IMR-90 (cell line): ENCODE data around the gene ITIH2. TPM values are rescaled to one million over a fixed set of nuclear protein-coding genes. Genes with fewer than 3 reads are reported as not detected.

Experiments used
- ATAC-seq: fragments of 200-7000 bp; cut with Tn5 transposase; 2 replicates; pipeline ENCODE4 v1.9.1; 2020; ENCODE audit warnings: low read depth, mild to moderate bottlenecking, moderate library complexity
- BruUV-seq: library from RNA; stranded (reverse); fragments of 400-500 nt; replicated peaks from 2 replicates; lab custom pipeline; 2021; lab: Mats Ljungman, UMichigan
- CTCF ChIA-PET: fragments of 300-600 bp; formaldehyde crosslinking; extraction: SDS; loops from one replicate; lab custom pipeline; 2021; ENCODE audit warnings: antibody characterized with exemption; lab: Yijun Ruan, JAX
- POLR2A ChIA-PET: fragments of 300-600 bp; sonication (Branson Sonifier 250); formaldehyde crosslinking; loops from one replicate; lab custom pipeline; 2022; ENCODE audit warnings: antibody characterized with exemption; ENCODE audit not compliant: unreplicated experiment; lab: Charles Lee
- DNase-seq: peaks from one replicate; pipeline ENCODE4 v3.0.0; 2013
- H2AFZ ChIP-seq: replicated peaks from 2 replicates; pipeline ENCODE3; 2013; ENCODE audit warnings: low read length, mild to moderate bottlenecking; ENCODE audit not compliant: poor library complexity
- H2AK5ac ChIP-seq: 2 replicates; pipeline ENCODE4 v1.6.1; 2013; ENCODE audit warnings: low read depth, low read length, inconsistent platforms
- H2AK9ac ChIP-seq: replicated peaks from 2 replicates; pipeline ENCODE3; 2013; ENCODE audit warnings: mild to moderate bottlenecking, low read depth, low read length, moderate library complexity; ENCODE audit not compliant: poor library complexity
- H2BK120ac ChIP-seq: 2 replicates; pipeline ENCODE4 v1.6.1; 2013; ENCODE audit warnings: low read depth, low read length, inconsistent platforms
- H2BK15ac ChIP-seq: 3 replicates; pipeline ENCODE4 v1.6.1; 2013; ENCODE audit warnings: low read depth, low read length, inconsistent platforms
- H2BK20ac ChIP-seq: 2 replicates; pipeline ENCODE4 v1.6.1; 2013; ENCODE audit warnings: low read depth, mild to moderate bottlenecking, inconsistent platforms, low read length, moderate library complexity
- H2BK5ac ChIP-seq: 2 replicates; pipeline ENCODE4 v1.6.1; 2013; ENCODE audit warnings: mild to moderate bottlenecking, low read depth, low read length, inconsistent platforms; ENCODE audit not compliant: poor library complexity, severe bottlenecking
- H3K14ac ChIP-seq: replicated peaks from 2 replicates; pipeline ENCODE4 v1.6.1; 2013; ENCODE audit warnings: low read depth, low read length, inconsistent platforms
- H3K18ac ChIP-seq: 2 replicates; pipeline ENCODE4 v1.6.1; 2013; ENCODE audit warnings: low read depth, low read length, control low read depth
- H3K23ac ChIP-seq: 2 replicates; pipeline ENCODE4 v1.6.1; 2013; ENCODE audit warnings: low read depth, low read length, inconsistent platforms
- H3K27ac ChIP-seq: 2 replicates; pipeline ENCODE4 v1.5.1; 2013; ENCODE audit warnings: mild to moderate bottlenecking, control low read depth, low read length; ENCODE audit not compliant: insufficient read depth
- H3K27me3 ChIP-seq: 2 replicates; pipeline ENCODE4 v1.6.1; 2013; ENCODE audit warnings: low read length; ENCODE audit not compliant: control insufficient read depth, insufficient read depth
- H3K36me3 ChIP-seq: 2 replicates; pipeline ENCODE4 v1.6.1; 2013; ENCODE audit warnings: low read length, mixed read lengths; ENCODE audit not compliant: control insufficient read depth, insufficient read depth
- H3K4ac ChIP-seq: 2 replicates; pipeline ENCODE4 v1.6.1; 2013; ENCODE audit warnings: low read depth, low read length, inconsistent platforms
- H3K4me1 ChIP-seq: 2 replicates; pipeline ENCODE4 v1.6.1; 2013; ENCODE audit warnings: low read length, mixed read lengths; ENCODE audit not compliant: control insufficient read depth, insufficient read depth
- H3K4me2 ChIP-seq: 2 replicates; pipeline ENCODE4 v1.6.1; 2013; ENCODE audit warnings: low read depth, mild to moderate bottlenecking, control low read depth, low read length, moderate library complexity
- H3K4me3 ChIP-seq: 2 replicates; pipeline ENCODE4 v1.5.1; 2013; ENCODE audit warnings: low read depth, mild to moderate bottlenecking, control low read depth, low read length, moderate library complexity; ENCODE audit not compliant: insufficient read depth
- H3K56ac ChIP-seq: 2 replicates; pipeline ENCODE4 v1.6.1; 2013; ENCODE audit warnings: low read length, inconsistent platforms; ENCODE audit not compliant: insufficient read depth; ENCODE audit errors: extremely low read depth
- H3K79me1 ChIP-seq, 2 experiments: 2 replicates each; pipeline ENCODE4 v1.6.1; 2013; ENCODE audit warnings: low read length in 2 of 2, inconsistent platforms in 1 of 2, low read depth in 1 of 2
- H3K9ac ChIP-seq: 2 replicates; pipeline ENCODE4 v1.6.1; 2013; ENCODE audit warnings: low read depth, low read length, control low read depth
- H3K9me1 ChIP-seq: 2 replicates; pipeline ENCODE4 v1.6.1; 2013; ENCODE audit warnings: low read length, inconsistent platforms; ENCODE audit not compliant: insufficient read depth
- H3K9me3 ChIP-seq: 2 replicates; pipeline ENCODE4 v1.6.1; 2013; ENCODE audit warnings: low read length; ENCODE audit not compliant: control insufficient read depth, insufficient read depth
- H4K20me1 ChIP-seq: 2 replicates; pipeline ENCODE4 v1.6.1; 2013; ENCODE audit warnings: low read length, inconsistent platforms; ENCODE audit not compliant: insufficient read depth
- H4K5ac ChIP-seq: 2 replicates; pipeline ENCODE4 v1.6.1; 2013; ENCODE audit warnings: mild to moderate bottlenecking, low read depth, low read length, control low read depth
- H4K8ac ChIP-seq, 2 experiments: 2 replicates each; pipeline ENCODE4 v1.6.1; 2013; ENCODE audit warnings: low read depth in 2 of 2, low read length in 2 of 2, control low read depth in 1 of 2, inconsistent platforms in 1 of 2
- H4K91ac ChIP-seq: 2 replicates; pipeline ENCODE4 v1.6.1; 2013; ENCODE audit warnings: low read depth, low read length, inconsistent platforms; ENCODE audit not compliant: insufficient read depth
- BHLHE40 ChIP-seq: fragments of 150-350 bp; IDR thresholded peaks from 2 replicates; pipeline ENCODE4 v1.6.1; 2016; ENCODE audit warnings: mild to moderate bottlenecking, low read depth, low read length
- CEBPB ChIP-seq: IDR thresholded peaks from 2 replicates; pipeline ENCODE4 v1.6.1; 2012; ENCODE audit warnings: low read depth, low read length, improper control_type of control experiment
- CHD1 ChIP-seq: IDR thresholded peaks from 2 replicates; pipeline ENCODE4 v1.6.1; 2012; ENCODE audit warnings: low read depth, low read length, improper control_type of control experiment
- CTCF ChIP-seq: conservative IDR thresholded peaks from 2 replicates; pipeline ENCODE4 v1.5.1; 2012; ENCODE audit warnings: mild to moderate bottlenecking, low read depth, low read length, improper control_type of control experiment
- ELK1 ChIP-seq: fragments of 150-350 bp; IDR thresholded peaks from 2 replicates; pipeline ENCODE4 v1.6.1; 2016; ENCODE audit warnings: low read depth, mild to moderate bottlenecking, low read length, moderate library complexity, borderline replicate concordance
- FOS ChIP-seq: fragments of 150-350 bp; IDR thresholded peaks from 2 replicates; pipeline ENCODE4 v1.6.1; 2016; ENCODE audit warnings: low read depth, low read length
- MAFK ChIP-seq: IDR thresholded peaks from 2 replicates; pipeline ENCODE4 v1.6.1; 2012; ENCODE audit warnings: low read depth, low read length, improper control_type of control experiment
- MAZ ChIP-seq: IDR thresholded peaks from 2 replicates; pipeline ENCODE4 v1.6.1; 2012; ENCODE audit warnings: low read depth, mild to moderate bottlenecking, low read length, improper control_type of control experiment, moderate library complexity, borderline replicate concordance
- MXI1 ChIP-seq: IDR thresholded peaks from 2 replicates; pipeline ENCODE4 v1.6.1; 2012; ENCODE audit warnings: low read depth, mild to moderate bottlenecking, low read length, moderate library complexity, borderline replicate concordance
- NFE2L2 ChIP-seq: fragments of 150-350 bp; IDR thresholded peaks from 2 replicates; pipeline ENCODE4 v1.6.1; 2016; ENCODE audit warnings: low read depth, mild to moderate bottlenecking, low read length
- RAD21 ChIP-seq: IDR thresholded peaks from 2 replicates; pipeline ENCODE4 v1.6.1; 2012; ENCODE audit warnings: low read length, improper control_type of control experiment
- RCOR1 ChIP-seq: IDR thresholded peaks from 2 replicates; pipeline ENCODE4 v1.6.1; 2012; ENCODE audit warnings: mild to moderate bottlenecking, low read length, improper control_type of control experiment; ENCODE audit not compliant: insufficient replicate concordance
- RFX5 ChIP-seq: IDR thresholded peaks from 2 replicates; pipeline ENCODE4 v1.8.0; 2012; ENCODE audit warnings: low read depth, mild to moderate bottlenecking, low read length, moderate library complexity
- SMC3 ChIP-seq: fragments of 150-350 bp; IDR thresholded peaks from 2 replicates; pipeline ENCODE4 v1.6.1; 2016; ENCODE audit warnings: low read depth, mild to moderate bottlenecking, antibody characterized with exemption, low read length, moderate library complexity
- WGBS, 2 experiments: methylation state at CpG; one replicate each; pipeline versions ENCODE4 v1.1.5 to v1.1.7; 2013; ENCODE audit warnings: missing lambda C conversion rate in 2 of 2; ENCODE audit not compliant: insufficient read length in 1 of 2; ENCODE audit errors: extremely low coverage in 2 of 2; 5-methylcytosine and 5-hydroxymethylcytosine counted together
- dilution Hi-C: fragments of 300-500 bp; cut with HindIII; formaldehyde crosslinking; loops from one replicate; pipeline ENCODE4 v1.14.3; 2018; ENCODE audit warnings: low sequenced_read_pairs; ENCODE audit not compliant: unreplicated experiment
- in situ Hi-C: fragments of 300-500 bp; cut with MboI; formaldehyde crosslinking; loops from 3 replicates; pipeline ENCODE4 v1.14.3; 2019; ENCODE audit warnings: low sequenced_read_pairs, inconsistent platforms, mixed read lengths
- intact Hi-C: fragments of 100-400 bp; cut with micrococcal nuclease; formaldehyde crosslinking; loops from 2 replicates; pipeline ENCODE4 v1.10.0; 2022
- polyA plus RNA-seq, 3 experiments: library from polyadenylated mRNA; depleted of rRNA; stranded (reverse); fragments of >200 nt; gene quantifications; 2 replicates each; pipeline ENCODE4 v1.2.3, GENCODE V29; 2012; ENCODE audit warnings: low replicate concordance in 1 of 3
- total RNA-seq: library from RNA; depleted of rRNA; stranded (reverse); fragments of >200 nt; gene quantifications from 2 replicates; pipeline ENCODE4 v1.2.3, GENCODE V29; 2012
- TF ChIP-seq, protein P1 (sequence below): fragments of 150-350 bp; IDR thresholded peaks from 2 replicates; pipeline ENCODE4 v1.6.1; 2017; ENCODE audit warnings: mild to moderate bottlenecking, antibody characterized with exemption, low read length, low read depth

Gene ITIH2
- total and polyA plus RNA-seq, 2 of the 4 experiments (the other 2 are of a cell fraction): not detected

DNA sequence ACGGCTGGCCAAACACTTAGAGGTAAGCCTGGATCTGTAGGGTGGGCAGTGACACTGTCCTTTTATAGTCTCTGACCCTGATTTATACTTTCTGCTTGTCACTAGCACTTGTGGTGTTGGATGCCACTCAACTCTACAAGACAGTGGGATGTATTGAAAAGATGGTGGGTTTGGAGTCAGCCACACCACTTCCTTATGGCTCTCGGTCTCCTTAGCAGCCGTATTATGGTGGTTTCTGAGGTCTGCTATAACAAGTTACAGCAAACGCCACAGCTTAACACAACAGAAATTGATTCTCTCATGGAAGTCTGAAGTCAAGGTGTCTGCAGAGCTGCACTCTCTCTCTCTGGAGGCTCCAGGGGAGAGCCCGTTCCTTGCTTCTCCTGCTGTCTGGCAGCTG, 14.7 kb downstream of the ITIH2 start:
- Histone ChIP-seq H3K4ac (no peak overlapping the region), H3K27me3 (no peaks in the 10 kb centered on the region; the same call in 1 of the 2 replicates), H4K20me1 (no peaks in the 10 kb centered on the region), H2BK120ac (no peak overlapping the region), H3K27ac (no peak overlapping the region), H3K56ac (no peak overlapping the region), H4K8ac (no peak overlapping the region), H3K23ac (no peak overlapping the region), H3K4me2 (no peak overlapping the region), H2AFZ (no peak overlapping the region), H2BK20ac (no peak overlapping the region), H3K79me1 (no peaks in the 10 kb centered on the region), H2BK15ac (no peak overlapping the region), H3K9ac (no peak overlapping the region), H3K4me3 (no peak overlapping the region), H3K4me1 (no peaks in the 10 kb centered on the region), H3K18ac (no peak overlapping the region), H3K9me1 (no peaks in the 10 kb centered on the region), H2AK5ac (no peak overlapping the region), H3K36me3 (no peaks in the 10 kb centered on the region), H3K14ac (no peak overlapping the region), H2AK9ac (no peak overlapping the region), H2BK5ac (no peak overlapping the region), H3K9me3 (0 out of 2 replicates have a peak, but pooled peaks cover 2% of the 10 kb centered on the region), H4K91ac (no peak overlapping the region), H4K5ac (no peak overlapping the region)
- WGBS, 2 experiments: 40% methylated on average over 1 of the region's 5 CpGs; no CpG with 5 or more reads in 1 of the 2 experiments
- BruUV-seq: no TSS peak
- intact Hi-C loops (no loop called here), in situ Hi-C loops (no loop called here), dilution Hi-C loops (no loop called here)
- ChIA-PET CTCF (interaction anchor here (0.7 kb wide), 1 partner anchor 552 kb away, joined by 3 read pairs; no protein-coding TSS in a partner anchor), POLR2A (no interaction called here)
- TF ChIP-seq BHLHE40: no peak
- TF ChIP-seq, protein P1, sequence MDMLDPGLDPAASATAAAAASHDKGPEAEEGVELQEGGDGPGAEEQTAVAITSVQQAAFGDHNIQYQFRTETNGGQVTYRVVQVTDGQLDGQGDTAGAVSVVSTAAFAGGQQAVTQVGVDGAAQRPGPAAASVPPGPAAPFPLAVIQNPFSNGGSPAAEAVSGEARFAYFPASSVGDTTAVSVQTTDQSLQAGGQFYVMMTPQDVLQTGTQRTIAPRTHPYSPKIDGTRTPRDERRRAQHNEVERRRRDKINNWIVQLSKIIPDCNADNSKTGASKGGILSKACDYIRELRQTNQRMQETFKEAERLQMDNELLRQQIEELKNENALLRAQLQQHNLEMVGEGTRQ: no peak
- TF ChIP-seq MAZ: no peak
- no peak for TF ChIP-seq CHD1
- TF ChIP-seq CEBPB: no peak
- TF ChIP-seq SMC3: no peak
- no peak for TF ChIP-seq CTCF
- TF ChIP-seq MAFK: no peak
- no peak for TF ChIP-seq RCOR1
- TF ChIP-seq ELK1: no peak
- TF ChIP-seq MXI1: no peak
- no peak for TF ChIP-seq RFX5
- no peak for TF ChIP-seq NFE2L2
- no peak for TF ChIP-seq RAD21
- TF ChIP-seq FOS: no peak
- DNase-seq: no peak
- no peak for ATAC-seq
